Measurements from ENCODE around the gene PLSCR4. TPM values are rescaled to one million over a fixed set of nuclear protein-coding genes. Genes with fewer than 3 reads are reported as not detected.
"Not testable (repeated sequence)": the region's sequence is repeated elsewhere in the genome, so short reads cannot be mapped to it uniquely, and the experiment has no call there.

Gene PLSCR4, protein sequence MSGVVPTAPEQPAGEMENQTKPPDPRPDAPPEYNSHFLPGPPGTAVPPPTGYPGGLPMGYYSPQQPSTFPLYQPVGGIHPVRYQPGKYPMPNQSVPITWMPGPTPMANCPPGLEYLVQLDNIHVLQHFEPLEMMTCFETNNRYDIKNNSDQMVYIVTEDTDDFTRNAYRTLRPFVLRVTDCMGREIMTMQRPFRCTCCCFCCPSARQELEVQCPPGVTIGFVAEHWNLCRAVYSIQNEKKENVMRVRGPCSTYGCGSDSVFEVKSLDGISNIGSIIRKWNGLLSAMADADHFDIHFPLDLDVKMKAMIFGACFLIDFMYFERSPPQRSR
- under 1 TPM in 1 of 2 experiments, not detected in 1; 0.31 TPM for total RNA-seq

DNA sequence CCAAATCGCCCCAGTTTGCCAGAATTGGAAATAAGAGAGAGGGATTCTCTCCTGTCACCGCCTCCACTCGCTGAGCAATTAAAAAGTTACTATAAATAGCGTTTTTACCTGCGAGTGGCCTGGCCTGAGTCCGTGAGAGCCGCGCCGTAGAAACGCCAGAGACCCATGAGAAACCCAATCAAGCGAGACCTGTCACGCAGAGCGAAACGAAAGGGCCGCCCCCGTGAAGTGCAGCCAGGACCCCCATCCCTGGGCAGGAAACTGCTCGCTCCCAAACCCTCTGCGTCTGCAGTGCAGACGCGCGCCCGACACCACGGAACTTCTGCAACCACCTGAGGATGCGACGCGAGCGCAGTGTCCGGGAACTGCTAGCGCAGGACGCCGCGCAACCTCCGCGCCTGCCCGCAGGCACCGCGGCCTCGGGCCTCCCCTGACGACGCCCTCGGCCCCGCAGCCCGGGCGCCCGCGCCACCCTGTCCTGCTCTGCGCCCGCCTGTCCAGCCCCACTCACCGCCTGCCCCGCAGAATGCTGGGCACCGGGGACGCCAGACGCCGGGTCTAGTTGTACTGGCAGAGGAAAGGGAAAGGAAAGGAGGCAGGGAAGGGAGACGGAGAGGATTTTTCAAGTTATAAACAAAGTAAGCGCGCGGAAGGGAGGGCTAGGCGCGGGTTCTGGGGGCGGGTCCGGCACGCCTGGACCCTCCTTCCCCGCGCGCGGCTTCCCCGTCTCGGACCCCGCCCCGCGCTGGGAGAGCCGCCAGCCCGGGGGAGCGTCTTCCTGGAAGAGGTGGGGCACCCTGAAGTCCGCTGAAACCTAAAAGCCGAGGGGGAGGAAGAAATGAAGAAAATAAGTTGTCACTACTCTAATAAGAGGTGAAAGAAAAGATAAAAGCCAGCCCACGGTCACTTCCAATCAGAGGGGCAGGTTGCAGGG, at the start of gene PLSCR4:
Gene PLSCR4 (minus strand): TSS at position 657 of the 934 bp plus-strand sequence. CDS start 29,034 bp downstream, outside the sequence.
- H3K4me3 Mint-ChIP-seq = peak within 1 kb of the TSS; percentile 71
- H3K27ac Mint-ChIP-seq = no peak within 1 kb of the TSS
- CTCF ChIA-PET = no interaction called here
- DNase-seq (peak; percentile 33), ATAC-seq (peak; percentile 88)
- POLR2A ChIA-PET = no interaction called here
- H3K9me3 Mint-ChIP-seq (ENCODE audit: insufficient read depth) = no peaks in the 10 kb centered on the region
- H3K36me3 Mint-ChIP-seq (ENCODE audit: low read depth) = no peaks in the 10 kb centered on the region
- peaks cover 41% of the 10 kb centered on the region for H3K27me3 Mint-ChIP-seq (ENCODE audit: low read depth)
- H3K4me1 Mint-ChIP-seq (ENCODE audit: low read depth) = peaks cover 4% of the 10 kb centered on the region

GRCh38 chr3:146293401-146293800, 42.5 kb upstream of the PLSCR4 start:
- ATAC-seq; H3K4me1 Mint-ChIP-seq (ENCODE audit: low read depth); POLR2A ChIA-PET: not testable (repeated sequence)

DNA sequence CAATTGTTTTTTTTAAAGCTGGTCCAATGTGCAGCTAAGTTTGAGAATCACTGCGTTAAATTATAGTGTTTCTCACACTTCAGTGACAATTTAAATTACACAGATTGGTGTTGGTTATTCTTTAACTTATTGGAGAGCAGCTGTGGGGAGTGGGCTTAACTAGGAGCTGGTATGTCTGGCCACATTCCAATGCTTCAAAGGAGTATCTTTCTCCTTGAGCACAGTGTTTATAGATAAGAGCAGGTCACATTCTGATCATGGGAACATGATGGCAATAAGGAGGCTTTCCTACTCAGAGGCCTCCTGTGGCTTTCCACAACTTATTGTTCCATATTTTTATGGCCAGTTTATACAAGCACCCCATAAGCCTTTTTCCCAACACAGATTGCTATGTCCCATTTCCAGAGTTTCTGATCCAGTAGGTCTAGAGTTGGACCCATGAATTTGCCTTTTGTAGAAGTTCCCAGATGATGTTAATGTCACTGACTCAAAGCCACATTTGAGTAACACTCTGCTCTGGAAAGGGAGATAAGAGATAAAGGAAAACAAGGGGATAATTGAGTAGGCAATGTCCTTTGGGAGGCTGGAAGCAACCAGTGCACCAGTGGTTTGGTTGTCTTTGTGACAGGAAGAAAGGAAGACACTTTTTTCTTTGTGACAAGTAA, 33.0 kb upstream of the PLSCR4 start:
- H3K27me3 Mint-ChIP-seq (ENCODE audit: low read depth) = no peaks in the 10 kb centered on the region
- no peaks in the 10 kb centered on the region for H3K9me3 Mint-ChIP-seq (ENCODE audit: insufficient read depth)
- H3K4me3 Mint-ChIP-seq = no peak overlapping the region

More at GRCh38 chr3:146293401-146293800, 42.5 kb upstream of the PLSCR4 start:
- H3K27ac Mint-ChIP-seq; DNase-seq; H3K27me3 Mint-ChIP-seq (ENCODE audit: low read depth); H3K4me3 Mint-ChIP-seq; H3K36me3 Mint-ChIP-seq (ENCODE audit: low read depth); H3K9me3 Mint-ChIP-seq (ENCODE audit: insufficient read depth); CTCF ChIA-PET: not testable (repeated sequence)

GRCh38 chr3:146280864-146281263, 30.0 kb upstream of the PLSCR4 start:
- CTCF ChIA-PET = no interaction called here
- no peaks in the 10 kb centered on the region for H3K4me1 Mint-ChIP-seq (ENCODE audit: low read depth)
- POLR2A ChIA-PET = no interaction called here
- DNase-seq = no peak
- no peak overlapping the region for H3K4me3 Mint-ChIP-seq
- H3K27ac Mint-ChIP-seq = no peak overlapping the region
- H3K27me3 Mint-ChIP-seq (ENCODE audit: low read depth) = no peaks in the 10 kb centered on the region
- H3K9me3 Mint-ChIP-seq (ENCODE audit: insufficient read depth) = no peaks in the 10 kb centered on the region
- no peaks in the 10 kb centered on the region for H3K36me3 Mint-ChIP-seq (ENCODE audit: low read depth)
- ATAC-seq = no peak

More for the DNA sequence above, 33.0 kb upstream of the PLSCR4 start:
- ChIA-PET POLR2A (no interaction called here), CTCF (no interaction called here)
- DNase-seq (no peak), ATAC-seq (no peak)
- Mint-ChIP-seq H3K27ac (no peak overlapping the region), H3K4me1 (ENCODE audit: low read depth) (no peaks in the 10 kb centered on the region), H3K36me3 (ENCODE audit: low read depth) (no peaks in the 10 kb centered on the region)

GRCh38 chr3:146279951-146280350, 29.0 kb upstream of the PLSCR4 start:
- ChIA-PET CTCF (no interaction called here), POLR2A (no interaction called here)
- Mint-ChIP-seq H3K36me3 (ENCODE audit: low read depth) (no peaks in the 10 kb centered on the region), H3K4me3 (no peak overlapping the region), H3K9me3 (ENCODE audit: insufficient read depth) (no peaks in the 10 kb centered on the region), H3K27ac (no peak overlapping the region), H3K27me3 (ENCODE audit: low read depth) (no peaks in the 10 kb centered on the region), H3K4me1 (ENCODE audit: low read depth) (no peaks in the 10 kb centered on the region)
- ATAC-seq = no peak
- no peak for DNase-seq

GRCh38 chr3:146279013-146279412, 28.1 kb upstream of the PLSCR4 start:
- Mint-ChIP-seq H3K4me3 (no peak overlapping the region), H3K27ac (no peak overlapping the region), H3K4me1 (ENCODE audit: low read depth) (no peaks in the 10 kb centered on the region), H3K27me3 (ENCODE audit: low read depth) (no peaks in the 10 kb centered on the region), H3K36me3 (ENCODE audit: low read depth) (no peaks in the 10 kb centered on the region), H3K9me3 (ENCODE audit: insufficient read depth) (no peaks in the 10 kb centered on the region)
- ATAC-seq = no peak
- DNase-seq = no peak
- ChIA-PET CTCF (no interaction called here), POLR2A (no interaction called here)

DNA sequence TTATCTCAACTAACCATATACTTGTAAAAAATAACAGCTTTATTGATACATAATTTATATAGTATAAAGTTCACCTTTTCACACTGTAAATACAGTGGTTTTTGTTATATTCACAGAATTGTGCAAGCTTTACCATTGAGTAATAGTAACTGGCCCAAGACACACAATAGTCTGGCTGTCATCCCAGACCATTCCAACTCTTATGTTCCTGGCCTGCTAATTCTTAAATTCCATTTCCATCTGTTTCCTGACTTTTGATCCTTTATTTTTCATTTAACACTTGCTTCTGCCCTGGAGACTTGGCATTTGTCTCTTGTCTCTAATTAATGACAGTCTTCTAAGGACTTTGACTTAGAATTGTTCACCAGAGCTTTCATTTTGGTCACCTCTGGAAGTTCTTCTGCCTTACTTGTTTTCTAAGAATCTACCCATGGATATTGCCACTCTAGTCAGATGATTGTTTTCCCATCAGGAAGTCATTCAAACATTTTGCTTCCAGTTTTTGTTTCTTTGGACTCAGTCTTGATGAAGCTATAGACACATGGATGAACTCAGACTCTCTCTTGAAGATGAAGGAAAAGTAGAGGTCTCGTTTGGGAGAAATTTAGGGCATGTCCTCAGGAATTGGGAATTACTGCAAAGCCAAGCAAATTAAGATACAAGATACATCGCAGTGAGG, 27.2 kb upstream of the PLSCR4 start:
- POLR2A ChIA-PET = no interaction called here
- no peak overlapping the region for H3K27ac Mint-ChIP-seq
- no peak overlapping the region for H3K4me3 Mint-ChIP-seq
- no peak for DNase-seq
- H3K4me1 Mint-ChIP-seq (ENCODE audit: low read depth) = no peaks in the 10 kb centered on the region
- ATAC-seq = no peak
- H3K36me3 Mint-ChIP-seq (ENCODE audit: low read depth) = no peaks in the 10 kb centered on the region
- CTCF ChIA-PET = no interaction called here
- H3K27me3 Mint-ChIP-seq (ENCODE audit: low read depth) = no peaks in the 10 kb centered on the region
- no peaks in the 10 kb centered on the region for H3K9me3 Mint-ChIP-seq (ENCODE audit: insufficient read depth)

GRCh38 chr3:146275476-146275875, 24.6 kb upstream of the PLSCR4 start:
- Mint-ChIP-seq H3K4me3 (no peak overlapping the region), H3K36me3 (ENCODE audit: low read depth) (no peaks in the 10 kb centered on the region), H3K4me1 (ENCODE audit: low read depth) (no peaks in the 10 kb centered on the region), H3K27me3 (ENCODE audit: low read depth) (no peaks in the 10 kb centered on the region), H3K27ac (no peak overlapping the region), H3K9me3 (ENCODE audit: insufficient read depth) (no peaks in the 10 kb centered on the region)
- ATAC-seq = no peak
- POLR2A ChIA-PET = no interaction called here
- DNase-seq = no peak
- CTCF ChIA-PET = no interaction called here

DNA sequence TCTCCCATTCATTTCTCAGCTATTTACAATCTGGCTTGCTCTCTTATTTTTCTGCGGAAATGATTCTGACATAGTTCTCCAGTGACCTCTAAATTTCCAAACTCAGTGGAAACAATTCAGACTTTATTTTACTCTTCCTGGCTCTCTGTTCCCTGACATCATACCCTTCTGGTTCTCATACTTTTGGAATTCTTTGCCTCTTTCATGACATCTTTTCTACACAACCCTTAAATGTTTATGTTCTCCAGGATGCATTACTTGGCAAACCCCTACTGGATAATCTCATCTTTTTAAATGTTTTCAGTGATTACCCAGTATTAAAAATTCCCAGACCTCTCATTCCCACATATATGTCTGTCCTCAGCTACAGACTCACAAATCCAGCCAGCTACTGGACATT, 23.9 kb upstream of the PLSCR4 start:
- ATAC-seq = no peak
- Mint-ChIP-seq H3K36me3 (ENCODE audit: low read depth) (no peaks in the 10 kb centered on the region), H3K4me1 (ENCODE audit: low read depth) (no peaks in the 10 kb centered on the region), H3K27me3 (ENCODE audit: low read depth) (no peaks in the 10 kb centered on the region), H3K4me3 (no peak overlapping the region), H3K9me3 (ENCODE audit: insufficient read depth) (no peaks in the 10 kb centered on the region), H3K27ac (no peak overlapping the region)
- CTCF ChIA-PET = no interaction called here
- POLR2A ChIA-PET = no interaction called here
- no peak for DNase-seq

DNA sequence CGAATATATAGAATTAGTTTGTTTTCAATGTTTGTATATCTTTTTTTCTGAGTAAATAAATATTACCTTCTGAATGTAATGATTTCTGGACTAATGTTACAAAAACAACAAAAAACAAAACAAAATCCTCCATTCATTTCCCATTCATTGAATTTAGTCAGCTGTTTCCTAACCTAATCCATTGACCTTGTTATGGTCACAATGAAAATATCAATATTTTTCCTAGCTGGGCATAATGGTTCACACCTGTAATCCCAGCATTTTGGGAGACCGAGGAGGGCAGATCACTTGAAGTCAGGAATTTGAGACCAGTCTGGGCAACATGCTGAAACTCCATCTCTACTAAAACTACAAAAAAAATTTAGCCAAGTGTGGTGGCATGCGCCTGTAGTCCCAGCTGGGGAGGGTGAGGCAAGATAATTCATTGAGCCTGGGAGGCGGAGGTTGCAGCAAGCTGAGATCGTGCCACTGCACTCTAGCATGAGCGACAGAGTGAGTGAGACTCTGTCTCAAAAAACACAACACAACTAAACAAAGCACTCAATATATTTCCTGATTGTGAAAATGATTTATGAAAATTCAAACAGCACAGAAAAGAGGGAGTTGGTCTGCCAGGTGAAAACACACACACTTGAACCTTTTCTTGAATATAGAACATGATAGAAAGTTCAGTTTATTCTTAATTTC, 23.0 kb upstream of the PLSCR4 start:
- DNase-seq = no peak
- no peaks in the 10 kb centered on the region for H3K36me3 Mint-ChIP-seq (ENCODE audit: low read depth)
- ATAC-seq = no peak
- H3K4me3 Mint-ChIP-seq = no peak overlapping the region
- ChIA-PET CTCF (no interaction called here), POLR2A (no interaction called here)
- H3K9me3 Mint-ChIP-seq (ENCODE audit: insufficient read depth) = no peaks in the 10 kb centered on the region
- no peaks in the 10 kb centered on the region for H3K27me3 Mint-ChIP-seq (ENCODE audit: low read depth)
- no peaks in the 10 kb centered on the region for H3K4me1 Mint-ChIP-seq (ENCODE audit: low read depth)
- H3K27ac Mint-ChIP-seq = no peak overlapping the region

DNA sequence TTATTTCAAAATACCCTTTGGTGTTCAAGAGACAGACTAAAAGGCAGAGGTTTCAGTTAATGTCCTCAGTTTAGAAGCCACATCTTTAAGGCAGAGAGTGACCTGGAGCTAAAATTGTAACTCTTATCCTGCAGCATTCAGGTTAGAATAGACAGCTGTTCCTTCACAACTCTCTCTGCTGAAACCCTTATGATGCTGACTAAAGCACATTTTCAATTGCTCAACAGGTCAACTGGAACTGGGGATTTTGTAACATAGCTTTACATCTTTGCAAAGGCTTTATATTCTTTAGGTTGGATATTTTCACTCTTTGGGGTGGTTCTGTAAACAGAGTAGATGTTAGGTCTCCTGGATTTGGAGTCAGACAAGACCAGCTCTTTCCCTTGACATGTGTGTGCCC, 20.3 kb upstream of the PLSCR4 start:
- ATAC-seq (no peak), DNase-seq (no peak)
- Mint-ChIP-seq H3K4me1 (ENCODE audit: low read depth) (no peaks in the 10 kb centered on the region), H3K9me3 (ENCODE audit: insufficient read depth) (no peaks in the 10 kb centered on the region), H3K4me3 (no peak overlapping the region), H3K36me3 (ENCODE audit: low read depth) (no peaks in the 10 kb centered on the region), H3K27ac (no peak overlapping the region), H3K27me3 (ENCODE audit: low read depth) (no peaks in the 10 kb centered on the region)
- ChIA-PET POLR2A (no interaction called here), CTCF (no interaction called here)
